Epithelial cell of proximal tubule (primary cell): ENCODE data around the gene TBC1D8. TPM values are rescaled to one million over a fixed set of nuclear protein-coding genes. Genes with fewer than 3 reads are reported as not detected.

Experiments
- DNase-seq: peaks from one replicate; pipeline ENCODE4 v3.0.0-alpha.2; 2011; ENCODE audit warnings: low read depth
- H3K4me3 ChIP-seq: 2 replicates; pipeline ENCODE4 v1.5.1; 2011; ENCODE audit warnings: low read depth, mild to moderate bottlenecking, low read length
- CTCF ChIP-seq: conservative IDR thresholded peaks from 2 replicates; pipeline ENCODE4 v1.5.1; 2012; ENCODE audit warnings: low read depth, mild to moderate bottlenecking, low read length
- total RNA-seq: library from RNA; depleted of rRNA; stranded (reverse); fragments of >200 nt; gene quantifications from 2 replicates; pipeline ENCODE4 v1.2.3, GENCODE V29; 2015

TBC1D8 gene
- total RNA-seq, 1 donor from 2014 or later = 20.5 TPM

GRCh38 chr2:101125808-101126207 is 25.4 kb downstream of the TBC1D8 start:
- no peak for DNase-seq
- H3K4me3 ChIP-seq = no peak overlapping the region
- no peak for TF ChIP-seq CTCF

GRCh38 chr2:101125374-101125773 is 25.8 kb downstream of the TBC1D8 start:
- no peak overlapping the region for H3K4me3 ChIP-seq
- no peak for TF ChIP-seq CTCF
- DNase-seq = peak; percentile 56

GRCh38 chr2:101124643-101125366 is 26.4 kb downstream of the TBC1D8 start:
- TF ChIP-seq CTCF = no peak
- DNase-seq = peak; percentile 92
- peak overlapping the region; percentile 14 for H3K4me3 ChIP-seq

- no peak overlapping the region for H3K4me3 ChIP-seq
- no peak for TF ChIP-seq CTCF
- no peak for DNase-seq
Measured at GRCh38 chr2:101123795-101124471, 27.2 kb downstream of the TBC1D8 start.

GRCh38 chr2:101121174-101121573 is 30.0 kb downstream of the TBC1D8 start:
- no peak for DNase-seq

GRCh38 chr2:101120124-101120996 is 30.8 kb downstream of the TBC1D8 start:
- TF ChIP-seq CTCF = no peak
- no peak overlapping the region for H3K4me3 ChIP-seq
- peak; percentile 88 for DNase-seq

More at GRCh38 chr2:101121174-101121573, 30.0 kb downstream of the TBC1D8 start:
- no peak for TF ChIP-seq CTCF
- no peak overlapping the region for H3K4me3 ChIP-seq
